Activated effector memory CD4-positive, alpha-beta T cell treated with Interleukin-2 at 50 U/mL for 16 hours (primary cell): ENCODE data around the gene PLCH2.

Source experiments
- DNase-seq: peaks from one replicate; pipeline ENCODE4 v3.0.0-alpha.2; 2020

The PLCH2 gene

DNA sequence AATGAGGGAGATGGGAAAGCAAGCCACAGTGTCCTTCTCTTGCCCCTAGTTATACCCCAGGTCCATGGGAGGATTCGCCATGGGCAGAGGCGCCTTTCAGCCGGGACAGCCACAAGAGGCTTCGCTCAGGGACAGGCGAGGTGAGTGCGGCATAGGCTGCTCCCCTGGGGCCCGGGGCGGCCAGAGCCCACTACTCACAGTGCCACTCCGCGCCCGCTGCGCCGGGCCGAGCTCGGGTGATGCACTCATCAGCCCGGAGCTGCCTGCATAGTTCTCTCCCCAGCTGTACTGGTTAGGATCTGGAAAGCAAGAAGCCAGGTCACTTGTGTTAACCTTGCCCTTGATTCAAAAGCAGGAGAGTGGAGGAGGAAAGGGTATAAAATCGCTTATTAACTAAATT, 41.9 kb downstream of the PLCH2 start:
- DNase-seq, result no peak

DNA sequence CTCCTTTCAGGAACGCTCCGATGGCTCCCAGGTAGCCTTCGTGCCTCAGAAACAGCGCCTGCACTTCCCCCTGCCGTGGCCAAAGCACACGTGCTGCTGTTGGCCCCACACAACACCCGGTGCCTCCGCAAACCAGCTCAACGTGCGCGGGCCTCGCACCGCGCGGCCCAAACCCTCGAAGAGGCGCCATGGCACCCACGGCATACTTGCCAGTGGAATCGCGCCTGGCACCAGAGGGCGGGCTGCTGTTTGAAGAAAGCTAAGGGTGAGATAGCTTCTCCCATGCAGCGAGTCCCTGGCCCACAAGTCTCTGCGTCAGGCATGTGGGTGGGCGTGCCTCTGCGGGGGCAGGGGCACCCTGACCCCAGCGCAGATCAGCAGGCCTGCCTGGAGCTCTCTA, 42.4 kb downstream of the PLCH2 start:
- DNase-seq, result no peak

DNA sequence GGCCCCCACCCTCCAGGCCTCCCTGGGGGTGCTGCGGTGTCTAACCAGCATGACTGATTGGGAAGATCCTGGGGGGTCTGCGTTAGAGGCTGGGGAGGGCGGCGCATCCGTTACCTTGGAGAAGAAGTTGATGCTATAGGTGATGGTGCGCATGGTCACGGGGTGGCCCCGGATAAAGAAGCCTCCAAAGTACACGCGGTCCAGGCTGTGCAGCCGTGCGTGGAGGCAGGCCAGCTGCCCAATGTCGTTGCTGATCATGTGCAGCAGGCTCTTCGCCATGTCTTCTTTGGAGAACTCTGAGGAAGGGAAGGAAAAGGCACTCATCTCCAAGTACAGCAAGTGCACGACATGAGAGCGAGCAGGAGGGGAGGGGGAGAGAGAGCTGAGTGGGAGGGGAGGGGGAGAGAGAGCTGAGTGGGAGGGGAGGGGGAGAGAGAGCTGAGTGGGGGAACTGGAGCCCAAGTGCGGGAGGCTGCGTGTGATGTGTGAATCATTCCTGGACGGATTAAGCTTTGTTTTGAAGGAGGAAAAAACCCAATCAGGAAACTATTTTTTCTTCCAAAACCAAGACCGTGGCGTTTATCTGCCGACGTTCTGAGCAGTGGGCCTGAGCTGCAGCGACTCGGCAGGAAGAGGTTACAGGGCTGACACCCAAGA, 43.1 kb downstream of the PLCH2 start:
- no peak for DNase-seq

DNA sequence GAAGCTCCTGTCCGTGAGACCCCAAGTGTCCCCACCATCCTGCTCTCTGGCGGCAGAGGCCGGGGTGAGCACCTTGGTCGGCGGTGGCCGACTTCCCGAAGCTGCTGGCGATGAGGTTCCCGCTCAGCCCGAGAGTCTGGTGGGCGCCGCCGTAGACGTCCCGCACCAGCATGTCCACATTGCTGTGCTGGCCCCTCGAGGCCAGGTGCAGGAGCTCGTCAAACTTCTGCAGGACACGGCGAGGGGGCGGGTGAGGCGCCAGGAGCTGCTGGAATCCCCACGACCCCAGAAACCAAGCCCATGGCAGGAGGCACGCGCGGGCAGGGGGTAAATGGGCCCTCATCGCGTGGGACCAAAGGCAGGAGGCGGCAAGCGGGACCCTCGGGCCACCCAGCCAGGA, 43.6 kb downstream of the PLCH2 start:
- no peak for DNase-seq

DNA sequence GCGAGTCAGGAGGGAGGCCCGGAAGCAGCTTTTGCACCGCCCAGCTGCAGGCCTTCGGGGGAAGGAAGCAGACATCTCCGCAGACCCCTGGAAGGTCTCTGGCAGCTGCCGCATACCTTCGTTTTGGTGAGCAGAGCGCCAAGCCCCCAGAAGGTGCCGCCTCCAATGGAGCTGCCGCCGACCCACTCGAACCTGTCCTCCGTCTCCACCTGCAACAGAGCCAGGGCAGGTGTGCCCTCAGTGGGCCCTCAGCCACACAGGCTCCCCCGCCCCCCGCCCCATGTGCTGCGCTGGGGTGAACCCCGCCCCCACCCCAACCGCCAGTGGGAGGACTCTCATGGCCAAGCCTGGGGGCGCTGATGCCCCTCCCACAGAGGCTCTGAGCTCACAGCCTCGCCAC, 44.1 kb downstream of the PLCH2 start:
- no peak for DNase-seq

DNA sequence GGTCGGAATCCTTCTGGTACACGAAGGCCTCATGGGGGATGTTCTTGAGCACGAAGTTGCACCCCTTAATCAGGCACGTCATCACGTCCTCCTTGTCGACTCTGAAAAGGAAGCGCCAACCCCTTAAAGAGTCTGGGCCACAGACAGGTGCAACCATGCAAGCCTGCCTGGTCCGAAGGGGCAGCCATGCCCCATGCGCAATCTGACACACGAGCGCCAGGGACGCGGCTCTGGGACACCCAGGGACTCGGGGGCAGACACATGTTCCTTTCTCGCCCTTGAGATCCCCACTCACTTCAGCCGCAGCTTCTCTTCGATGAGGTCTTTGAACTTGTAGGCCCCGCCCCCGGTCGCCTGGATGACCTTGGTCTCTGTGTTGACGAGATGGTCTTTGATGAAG, 44.7 kb downstream of the PLCH2 start:
- DNase-seq, result no peak

DNA sequence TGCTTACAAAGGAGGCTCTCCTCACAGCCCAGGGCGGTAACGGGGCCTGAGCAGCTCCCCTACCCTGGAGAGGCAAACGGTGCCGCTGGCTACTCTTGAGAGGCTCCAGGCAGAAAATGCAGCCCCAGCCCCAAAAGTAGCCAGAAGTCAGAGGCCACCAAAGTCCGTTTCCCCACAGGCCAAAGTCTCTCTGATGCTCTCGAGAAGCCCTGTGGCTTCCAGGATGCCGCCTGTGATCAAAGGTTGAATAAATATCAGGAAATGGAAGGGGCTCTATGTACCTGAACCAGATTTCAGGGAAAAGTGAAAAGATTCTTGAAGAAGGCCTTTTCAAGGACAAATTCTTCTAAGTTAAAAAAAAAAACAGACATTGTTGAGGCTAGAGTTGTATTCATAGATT, 46.1 kb downstream of the PLCH2 start:
- no peak for DNase-seq

DNA sequence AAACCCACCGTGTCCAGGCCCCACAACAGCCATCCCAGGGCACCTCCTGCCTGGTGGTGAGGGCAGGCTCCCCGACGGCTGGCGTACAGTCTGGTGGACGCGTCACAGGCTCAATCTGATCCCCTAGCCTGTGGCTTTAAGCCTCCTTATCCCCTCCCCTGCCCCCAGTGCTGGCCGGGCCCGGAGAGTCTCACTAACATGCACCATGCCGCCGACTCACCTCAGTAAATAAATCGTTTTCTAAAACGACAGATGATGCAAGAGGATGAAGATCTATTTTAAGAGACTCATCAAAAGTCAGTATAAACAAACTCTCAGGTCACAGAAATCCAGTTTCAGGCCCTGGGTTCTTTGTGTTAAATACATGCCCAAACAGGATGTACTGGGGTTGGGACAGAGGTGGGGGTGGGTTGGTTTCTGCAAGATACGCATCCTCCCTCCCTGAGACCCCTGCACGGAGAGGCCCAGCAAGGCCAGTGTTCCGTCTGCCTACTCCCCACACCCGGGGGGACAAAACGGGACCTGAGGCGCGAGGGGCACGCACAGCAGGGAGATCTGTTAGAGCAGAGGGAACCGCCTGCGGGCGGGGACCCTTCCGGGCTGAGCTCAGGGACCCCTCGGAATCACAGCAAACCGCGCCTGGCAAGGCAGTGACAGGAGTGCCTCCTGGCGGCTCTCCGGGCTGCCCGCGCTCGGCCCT, 47.3 kb downstream of the PLCH2 start:
- no peak for DNase-seq

DNA sequence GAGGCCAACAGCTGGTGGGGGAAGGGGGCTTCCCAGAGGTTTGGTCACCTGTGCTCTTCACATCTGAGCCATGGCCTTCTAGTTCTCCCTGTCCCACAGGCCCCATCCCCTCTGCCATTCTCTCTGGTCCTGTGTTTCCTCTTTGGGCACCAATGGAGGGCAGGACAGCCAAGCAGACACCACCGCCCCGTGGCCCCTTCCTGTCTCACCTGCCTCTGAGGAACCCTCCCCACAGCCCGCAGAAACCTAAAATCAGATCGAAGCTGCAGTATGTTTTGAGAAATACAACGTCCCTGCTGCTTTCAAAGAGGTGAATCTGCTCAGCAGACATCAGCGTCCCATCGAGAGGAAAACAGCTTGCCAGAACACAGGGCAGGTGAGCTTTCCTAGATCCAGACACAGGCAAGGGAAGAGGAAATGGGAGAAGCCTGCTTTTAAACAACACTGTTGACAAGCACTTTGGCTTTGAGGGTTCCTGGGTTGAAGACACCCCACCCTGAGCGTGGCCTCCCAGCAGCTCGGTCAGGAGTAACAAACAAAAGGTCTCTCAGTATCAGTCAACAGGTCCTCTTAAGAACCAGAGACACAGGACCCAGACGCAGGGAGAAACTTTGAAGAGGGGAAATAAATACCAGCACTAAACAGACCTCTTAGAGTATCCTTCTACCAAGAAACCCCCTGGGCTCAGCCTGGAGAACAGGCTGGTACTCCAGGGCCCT, 48.0 kb downstream of the PLCH2 start:
- peak; percentile 56 for DNase-seq

DNA sequence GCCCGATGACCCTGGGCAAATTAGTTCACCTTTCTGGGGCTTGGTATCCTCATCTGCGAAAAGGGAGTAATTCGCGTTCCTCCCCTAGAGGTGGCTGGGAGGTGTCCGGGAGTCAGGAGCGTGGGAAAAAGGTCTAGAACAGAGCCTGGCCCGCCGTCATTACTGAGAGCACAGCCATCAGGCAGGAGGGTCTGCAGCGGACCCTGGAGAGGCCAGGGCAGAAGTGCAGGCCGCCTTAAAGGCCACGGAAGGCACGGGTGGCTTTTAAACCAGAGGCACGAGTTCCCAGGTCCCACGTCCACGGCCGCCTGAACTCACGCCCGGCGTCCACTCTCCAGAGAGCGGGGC, 49.5 kb downstream of the PLCH2 start:
- DNase-seq, result no peak

DNA sequence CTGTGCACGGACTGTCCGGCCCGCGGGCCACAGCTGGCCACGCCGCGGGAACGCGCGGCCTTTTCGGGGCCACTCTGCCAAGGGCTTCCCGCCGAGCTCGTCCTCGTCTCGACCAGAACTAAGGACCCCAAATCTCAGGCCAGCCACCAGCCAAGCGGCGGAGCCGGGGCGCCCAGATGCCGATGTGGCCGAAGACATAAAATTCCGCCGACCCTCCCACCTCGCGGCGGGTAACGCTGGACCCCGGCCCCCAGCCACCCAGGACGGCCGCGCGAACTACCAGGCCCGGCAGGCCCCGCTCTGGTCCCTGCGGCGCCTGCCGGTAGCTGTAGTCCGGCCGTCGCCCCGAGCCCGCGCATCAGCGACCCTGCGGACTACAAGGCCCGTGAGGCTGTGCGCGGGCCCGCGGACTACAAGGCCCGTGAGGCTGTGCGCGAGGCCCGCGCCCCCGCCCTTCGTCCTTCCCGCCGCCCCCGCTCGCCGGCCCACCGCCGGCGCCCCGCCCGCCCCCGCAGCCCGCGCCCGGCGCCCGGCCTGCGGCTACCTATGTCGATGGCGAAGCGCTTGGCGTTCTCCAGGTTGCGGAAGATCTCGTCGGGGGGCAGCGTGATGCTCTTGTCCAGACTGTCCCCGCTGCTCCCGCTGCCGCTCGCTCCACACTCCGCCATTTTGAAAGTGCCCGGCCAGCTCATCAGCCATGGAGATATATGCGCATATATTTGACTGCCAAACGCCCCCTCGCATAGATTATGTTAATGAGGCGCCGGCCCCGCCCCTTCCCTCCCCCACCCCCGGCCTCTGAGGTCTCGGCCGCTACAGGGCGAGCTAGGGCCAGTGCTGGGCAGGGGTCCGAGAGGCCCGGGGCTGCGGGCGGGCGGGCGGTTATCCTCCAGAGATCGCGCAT, 50.1 kb downstream of the PLCH2 start, which contains the start of gene PANK4:
TSS of gene PANK4 (minus strand) at position 677 of the 904 bp plus-strand sequence. CDS start at position 668, 9 bp downstream.
- DNase-seq, result peak; percentile 83

DNA sequence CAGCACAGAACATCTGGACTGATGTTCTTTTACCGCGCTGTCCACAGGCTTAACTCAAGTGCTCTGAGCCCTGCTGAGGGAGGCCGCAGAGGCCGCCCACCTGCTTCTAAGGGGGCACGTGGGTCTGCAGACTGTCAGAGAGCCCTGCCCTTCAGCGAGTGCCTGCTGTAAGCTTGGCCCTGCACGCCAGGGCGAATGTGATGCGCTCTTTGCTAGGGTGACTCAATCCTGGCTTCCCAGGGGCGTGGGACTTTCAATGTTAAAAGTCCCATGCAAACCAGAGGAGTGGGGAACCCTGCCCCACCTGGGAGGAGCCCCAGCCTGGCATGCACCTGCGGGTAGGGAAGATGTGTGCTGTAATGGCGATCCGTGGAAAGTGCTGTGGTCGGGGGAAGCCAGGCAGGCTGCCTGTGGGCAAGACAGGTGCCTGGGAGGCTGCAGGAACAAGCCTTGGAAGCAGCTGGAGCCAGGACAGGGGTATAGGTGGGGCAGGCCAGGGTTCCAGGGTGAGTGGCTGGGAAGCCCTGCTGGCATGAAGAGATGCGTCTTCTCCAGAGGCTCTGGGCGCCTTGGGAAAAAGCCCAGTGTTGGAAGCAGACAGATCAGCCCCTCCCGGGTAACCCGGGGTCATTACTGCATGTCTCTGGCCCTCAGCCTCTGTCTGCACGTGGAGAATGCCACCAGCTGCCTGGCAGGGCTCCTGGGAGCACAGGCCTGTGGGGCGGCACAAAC, 50.9 kb downstream of the PLCH2 start:
- DNase-seq, result no peak

DNA sequence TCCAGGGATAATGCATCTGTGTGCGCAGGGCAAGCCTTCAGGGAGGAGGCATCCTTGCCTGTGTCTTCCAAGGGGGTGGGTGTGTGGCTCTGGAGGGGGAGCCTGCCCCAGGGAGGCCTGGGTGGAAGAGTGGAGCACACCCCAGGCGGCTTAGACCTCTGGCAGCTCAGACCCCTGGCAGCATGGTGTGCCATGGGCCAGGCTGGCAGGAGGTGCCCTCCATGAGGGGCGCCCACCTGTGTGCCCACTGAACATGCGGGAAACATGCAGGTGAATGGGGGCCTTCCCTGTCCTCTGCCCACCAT, 51.4 kb downstream of the PLCH2 start:
- DNase-seq, result no peak

DNA sequence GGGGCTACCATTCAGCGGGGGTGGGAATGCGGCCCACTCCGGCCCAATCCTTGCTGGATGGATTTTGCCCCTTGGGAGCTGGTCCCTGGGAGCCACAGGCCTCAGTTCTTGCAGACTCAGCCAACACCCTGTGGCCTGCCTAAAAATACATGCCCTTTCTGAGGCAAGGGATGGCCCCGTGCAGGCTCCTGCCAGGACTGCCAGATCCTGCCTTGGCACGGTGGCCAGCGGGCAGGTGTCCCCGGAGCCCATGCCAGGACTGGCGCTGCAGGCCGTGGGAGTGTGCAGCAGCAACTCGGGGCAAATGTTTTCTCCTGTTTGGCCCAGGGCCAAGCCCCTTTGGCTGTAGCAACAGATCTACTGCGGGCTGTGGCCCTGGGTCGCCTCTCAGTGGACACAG, 51.9 kb downstream of the PLCH2 start:
- DNase-seq, result no peak

DNA sequence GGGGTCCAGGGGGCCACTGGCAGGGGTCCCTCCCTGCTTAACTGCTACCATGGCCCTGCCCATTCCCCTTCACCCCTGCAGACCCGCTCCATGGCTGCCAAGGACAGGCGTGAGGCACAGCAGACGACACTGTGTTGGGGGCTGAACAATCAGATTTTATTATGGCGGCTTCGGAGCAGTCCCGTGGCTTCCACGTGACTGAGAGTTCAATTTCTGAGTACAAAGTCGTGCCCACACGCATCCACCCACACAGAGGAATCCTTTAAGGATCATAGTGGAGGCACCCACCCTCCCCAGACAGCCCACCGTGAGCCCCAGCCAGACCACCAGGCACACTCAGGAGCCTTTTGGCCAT, 52.5 kb downstream of the PLCH2 start:
- DNase-seq, result no peak

DNA sequence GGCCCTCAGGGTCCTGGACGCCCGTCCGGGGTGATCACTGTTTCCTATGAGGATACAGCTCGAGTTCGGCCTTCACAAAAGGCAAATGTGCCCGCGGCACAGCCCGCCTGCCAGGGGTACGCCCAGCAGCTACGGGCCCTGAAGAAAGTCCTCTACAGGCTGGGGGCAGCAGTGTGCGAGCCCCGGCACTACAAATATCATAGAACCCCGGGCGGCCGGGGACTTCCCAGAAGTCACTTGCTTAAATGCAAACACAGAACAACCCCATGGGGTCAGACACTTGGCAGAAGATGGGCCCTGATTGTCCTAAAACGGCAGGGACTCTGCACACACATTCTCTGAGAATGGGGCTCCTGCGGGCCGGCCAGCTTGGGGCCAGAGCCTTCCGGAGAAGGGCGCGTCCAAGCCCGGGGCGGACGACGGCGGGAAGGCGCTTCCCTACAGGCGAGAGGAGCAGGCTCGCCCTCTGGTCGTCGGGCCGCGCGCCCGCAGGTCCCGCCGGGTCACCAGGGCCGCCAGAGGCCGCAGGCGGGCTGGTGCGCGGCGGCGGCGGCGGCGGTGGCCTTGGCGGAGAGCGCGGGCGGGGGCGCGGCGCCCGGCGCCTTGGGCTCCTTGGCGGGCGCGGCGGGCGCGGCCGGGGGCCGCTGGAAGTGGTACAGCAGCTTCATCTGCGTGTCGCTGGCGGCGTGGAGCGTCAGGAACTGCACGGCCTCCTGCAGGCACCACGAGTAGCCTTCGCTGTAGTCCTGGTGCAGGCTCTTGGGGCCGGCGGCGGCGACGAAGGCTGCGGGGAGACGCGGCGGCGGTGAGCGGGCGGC, 53.1 kb downstream of the PLCH2 start:
- DNase-seq, result no peak

DNA sequence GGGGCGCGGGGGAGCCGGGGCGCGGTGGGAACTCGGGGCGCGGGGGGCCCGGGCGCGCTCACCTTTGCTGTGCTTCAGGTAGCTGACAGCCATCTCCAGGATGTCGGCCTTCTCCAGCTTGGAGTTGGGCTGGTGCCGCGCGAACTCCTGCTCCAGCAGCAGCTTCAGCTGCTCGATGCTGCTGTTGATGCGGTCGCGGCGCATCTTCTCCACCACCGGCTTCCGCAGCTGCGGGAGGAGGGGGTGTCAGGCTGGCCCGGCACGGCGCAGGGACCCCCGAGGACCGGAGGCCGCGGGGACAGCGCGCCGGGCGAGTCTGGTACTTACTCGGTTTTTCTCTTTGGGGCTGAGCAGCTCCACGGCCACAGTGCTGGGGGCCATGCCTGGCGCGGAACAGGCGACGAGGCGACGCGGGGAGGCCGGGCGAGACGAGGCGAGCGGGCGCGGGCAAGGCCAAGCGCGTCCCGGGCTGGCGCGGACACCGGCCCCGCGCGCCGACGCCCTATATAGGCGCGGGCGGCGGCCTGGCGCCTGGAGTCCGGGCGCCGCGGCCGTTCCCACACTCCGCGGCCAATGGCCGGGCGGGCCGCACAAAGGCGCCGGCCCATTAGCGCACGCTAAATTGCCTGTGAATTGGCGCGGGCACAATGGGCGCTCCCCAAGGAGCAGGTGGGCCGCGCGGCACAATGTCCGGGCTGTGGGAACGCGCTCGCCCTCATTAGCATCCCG, 53.9 kb downstream of the PLCH2 start, which contains the start of gene HES5:
TSS of gene HES5 (minus strand) at position 480 of the 729 bp plus-strand sequence. CDS start at position 381, 99 bp downstream.
- DNase-seq, result no peak

DNA sequence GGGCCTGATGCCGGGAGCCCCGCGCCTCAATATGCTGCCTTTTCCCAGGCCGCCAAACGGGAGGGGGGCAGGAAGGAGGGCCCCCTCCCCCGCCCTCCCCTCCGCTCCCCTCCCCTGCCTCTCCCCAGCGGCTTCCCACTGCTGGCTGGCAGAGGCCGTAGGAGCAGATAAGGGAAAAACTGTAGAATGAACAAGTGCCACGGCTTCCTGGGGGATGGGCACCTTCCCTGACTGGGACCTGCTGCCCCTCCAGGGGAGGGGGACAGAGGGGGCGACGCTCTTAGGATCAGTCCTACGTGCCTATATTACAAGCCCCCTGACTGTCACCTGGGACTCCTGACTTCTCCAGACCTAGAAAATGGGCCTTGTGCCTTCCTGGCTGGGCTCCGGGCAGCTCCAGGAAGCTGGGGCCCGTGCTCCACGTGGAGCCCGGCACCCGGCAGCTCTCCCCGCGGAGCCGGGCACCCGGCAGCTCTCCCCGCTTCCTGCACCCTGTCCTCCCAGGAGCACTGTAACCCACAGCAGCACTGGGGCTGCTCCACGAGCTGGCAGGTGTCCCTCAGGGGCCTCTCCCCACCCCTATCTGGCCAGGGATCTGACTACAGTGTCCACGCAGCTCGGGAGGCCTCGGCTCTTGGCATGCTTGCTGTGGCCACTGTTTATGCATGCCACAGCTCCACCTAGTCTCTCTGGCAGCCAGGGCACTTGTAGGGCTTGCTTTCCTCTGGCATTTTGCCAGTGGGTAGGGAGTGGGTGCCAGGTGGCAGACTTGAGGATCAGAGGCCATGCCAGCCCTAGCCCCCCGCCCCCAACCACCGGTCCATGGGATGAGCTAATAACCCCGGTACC, 54.6 kb downstream of the PLCH2 start:
- DNase-seq, result no peak

DNA sequence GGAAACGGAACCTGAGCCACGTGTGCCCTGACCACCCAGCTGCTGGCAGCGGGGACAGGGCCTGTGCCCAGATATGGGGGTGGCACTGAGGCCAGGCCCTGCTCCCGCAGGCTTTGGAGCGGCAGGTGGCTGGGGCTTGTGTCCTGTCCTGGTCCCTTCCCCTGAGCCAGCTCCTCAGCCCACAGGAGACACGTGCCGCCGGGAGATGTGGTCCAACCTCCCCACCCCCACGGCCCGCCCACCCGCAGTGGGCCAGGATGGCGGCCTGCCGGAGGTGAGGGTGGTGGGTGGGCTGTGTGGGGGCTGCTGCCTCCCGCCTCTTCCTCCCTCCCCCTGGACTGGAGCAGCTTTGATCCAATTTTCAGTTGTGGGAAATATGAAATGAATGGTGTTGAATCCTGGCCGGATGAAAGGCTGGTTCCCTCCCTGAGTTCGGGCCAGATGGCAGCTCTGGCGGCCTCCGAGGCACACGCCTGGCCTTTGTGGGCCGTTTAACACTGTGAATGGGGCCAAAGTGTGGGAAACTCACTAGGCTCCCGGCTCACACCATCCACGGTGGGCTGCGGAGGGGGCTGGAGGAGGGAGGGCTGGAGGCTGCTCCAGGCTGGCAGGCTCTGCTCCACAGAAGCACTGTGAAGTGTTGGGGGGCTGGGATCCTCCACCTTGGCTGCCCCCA, 56.5 kb downstream of the PLCH2 start:
- DNase-seq, result no peak
